Peyer's patch (tissue), 4 donors: Measurements from ENCODE around the gene ZNF385D. TPM values are rescaled to one million over a fixed set of nuclear protein-coding genes. Genes with fewer than 3 reads are reported as not detected.

Experiments used
- DNase-seq, 3 donors: peaks; one replicate each; pipeline ENCODE4 v3.0.0-alpha.2; 2017 to 2019
- H3K27ac ChIP-seq, 4 donors: fragments of 200-600 bp; sonication (generic); one replicate each; pipeline ENCODE4 v1.5.1; 2016 to 2019
- H3K27me3 ChIP-seq, 2 donors: fragments of 200-600 bp; sonication (generic); one replicate each; pipeline ENCODE4 v1.5.1; 2019
- H3K36me3 ChIP-seq, 3 donors: fragments of 200-600 bp; sonication (generic); one replicate each; pipeline ENCODE4 v1.5.1; 2016 to 2019
- H3K4me1 ChIP-seq, 4 donors: fragments of 200-600 bp; sonication (generic); one replicate each; pipeline ENCODE4 v1.5.1; 2016 to 2019
- H3K4me3 ChIP-seq, 4 donors: fragments of 200-600 bp; sonication (generic); 1 replicate in 3 of 4; 2 replicates in 1 of 4; pipeline ENCODE4 v1.5.1; 2016 to 2019; ENCODE audit warnings: mild to moderate bottlenecking in 1 of 4
- H3K9me3 ChIP-seq, 4 donors: fragments of 200-600 bp; sonication (generic); one replicate each; pipeline ENCODE4 v1.5.1; 2016 to 2019; ENCODE audit warnings: mild to moderate bottlenecking in 1 of 4
- CTCF ChIP-seq, 6 experiments: fragments of 450-650 bp in 4 of 6; fragments of 200-600 bp in 2 of 6; sonication (generic) in 1 of 6; IDR thresholded peaks; one replicate each; pipeline ENCODE4 v1.5.1; 2017 to 2019; ENCODE audit warnings: antibody characterized with exemption in 6 of 6, mild to moderate bottlenecking in 3 of 6, moderate library complexity in 1 of 6
- POLR2A ChIP-seq, 2 donors: fragments of 450-650 bp; IDR thresholded peaks; one replicate each; pipeline ENCODE4 v1.5.1; 2017; ENCODE audit warnings: antibody characterized with exemption in 2 of 2, mild to moderate bottlenecking in 2 of 2, moderate library complexity in 2 of 2
- total RNA-seq, 4 donors: library from RNA; depleted of rRNA; stranded (reverse); fragments of >200 nt; gene quantifications; one replicate each; pipeline ENCODE4 v1.1.0, GENCODE V29; 2016

The ZNF385D gene
- total RNA-seq, 4 donors from 2014 or later = 1.1 to 3.3 (median 1.8) TPM

- H3K9me3 ChIP-seq = no peaks in the 10 kb centered on the region
- no peaks in the 10 kb centered on the region for H3K36me3 ChIP-seq
- H3K27me3 ChIP-seq = no peaks in the 10 kb centered on the region
- TF ChIP-seq POLR2A (IDR thresholded peaks at IDR 0.05) (no peak), CTCF (IDR thresholded peaks at IDR 0.05) (no peak)
- no peaks in the 10 kb centered on the region for H3K4me1 ChIP-seq
- H3K27ac ChIP-seq = no peak overlapping the region
- DNase-seq = no peak
- no peak overlapping the region for H3K4me3 ChIP-seq
These were observed 78.7 kb downstream of the ZNF385D start for GRCh38 chr3:21672303-21672702.

GRCh38 chr3:21670386-21670785, 80.6 kb downstream of the ZNF385D start:
- Histone ChIP-seq H3K9me3 (no peaks in the 10 kb centered on the region), H3K27me3 (no peaks in the 10 kb centered on the region), H3K4me3 (no peak overlapping the region), H3K4me1 (no peaks in the 10 kb centered on the region), H3K36me3 (no peaks in the 10 kb centered on the region), H3K27ac (no peak overlapping the region)
- TF ChIP-seq CTCF (IDR thresholded peaks at IDR 0.05) (no peak), POLR2A (IDR thresholded peaks at IDR 0.05) (no peak)
- no peak for DNase-seq

GRCh38 chr3:21668012-21668411, 83.0 kb downstream of the ZNF385D start:
- Histone ChIP-seq H3K4me3 (no peak overlapping the region), H3K27me3 (no peaks in the 10 kb centered on the region), H3K9me3 (no peaks in the 10 kb centered on the region), H3K27ac (no peak overlapping the region), H3K4me1 (no peaks in the 10 kb centered on the region), H3K36me3 (no peaks in the 10 kb centered on the region)
- TF ChIP-seq POLR2A (IDR thresholded peaks at IDR 0.05) (no peak), CTCF (IDR thresholded peaks at IDR 0.05) (no peak)
- DNase-seq = no peak

- Histone ChIP-seq H3K9me3 (no peaks in the 10 kb centered on the region), H3K4me1 (no peaks in the 10 kb centered on the region), H3K27me3 (no peaks in the 10 kb centered on the region), H3K4me3 (no peak overlapping the region), H3K27ac (no peak overlapping the region), H3K36me3 (no peaks in the 10 kb centered on the region)
- no peak for DNase-seq
- no peak for TF ChIP-seq POLR2A (IDR thresholded peaks at IDR 0.05)
- no peak for TF ChIP-seq CTCF (IDR thresholded peaks at IDR 0.05)
These were observed 85.4 kb downstream of the ZNF385D start for GRCh38 chr3:21665444-21666100.

- TF ChIP-seq CTCF (IDR thresholded peaks at IDR 0.05) = no peak
- TF ChIP-seq POLR2A (IDR thresholded peaks at IDR 0.05) = no peak
- DNase-seq = no peak
- no peak overlapping the region for H3K4me3 ChIP-seq
These were observed 86.0 kb downstream of the ZNF385D start for GRCh38 chr3:21664996-21665395.

GRCh38 chr3:21662403-21662802, 88.6 kb downstream of the ZNF385D start:
- DNase-seq = no peak

More at GRCh38 chr3:21664996-21665395, 86.0 kb downstream of the ZNF385D start:
- H3K27ac ChIP-seq = no peak overlapping the region
- H3K27me3 ChIP-seq = no peaks in the 10 kb centered on the region
- no peaks in the 10 kb centered on the region for H3K36me3 ChIP-seq
- H3K4me1 ChIP-seq = no peaks in the 10 kb centered on the region
- no peaks in the 10 kb centered on the region for H3K9me3 ChIP-seq

More at GRCh38 chr3:21662403-21662802, 88.6 kb downstream of the ZNF385D start:
- H3K27ac ChIP-seq = no peak overlapping the region
- no peaks in the 10 kb centered on the region for H3K27me3 ChIP-seq
- no peaks in the 10 kb centered on the region for H3K9me3 ChIP-seq
- no peak for TF ChIP-seq CTCF (IDR thresholded peaks at IDR 0.05)
- TF ChIP-seq POLR2A (IDR thresholded peaks at IDR 0.05) = no peak
- H3K4me1 ChIP-seq = no peaks in the 10 kb centered on the region
- H3K36me3 ChIP-seq = no peaks in the 10 kb centered on the region
- H3K4me3 ChIP-seq = no peak overlapping the region
